Measurements from ENCODE around the gene TIGD4. TPM values are rescaled to one million over a fixed set of nuclear protein-coding genes. Genes with fewer than 3 reads are reported as not detected.

Gene TIGD4
- 4.8 TPM for total RNA-seq

- peak; percentile 98 for DNase-seq
These were observed at the start of gene TIGD4, which contains the start of gene ARFIP1 for GRCh38 chr4:152779513-152780266. Gene TIGD4, minus strand, starts transcription at chr4:152779730. Its CDS starts 8,726 bp downstream, at chr4:152771004. Gene ARFIP1, plus strand, starts transcription at chr4:152779954. Its CDS starts 49,680 bp downstream, at chr4:152829634.

DNA sequence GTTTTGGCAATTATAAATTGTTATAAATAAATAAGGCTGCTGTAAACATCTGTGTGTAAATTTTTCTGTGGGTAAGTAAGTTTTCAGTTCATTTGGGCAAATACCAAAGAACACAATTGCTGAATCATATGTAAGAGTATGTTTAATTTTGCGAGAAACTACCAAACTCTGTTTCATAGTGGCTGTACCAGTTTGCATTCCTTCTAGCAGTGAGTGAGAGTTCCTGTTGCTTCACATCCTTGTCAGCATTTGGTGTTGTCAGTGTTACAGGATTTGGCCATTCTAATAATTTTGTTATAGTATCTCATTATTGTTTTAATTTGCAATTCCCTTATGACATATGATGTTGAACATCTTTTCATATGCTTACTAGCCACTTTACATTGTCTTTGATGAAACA is 48.6 kb upstream of the TIGD4 start:
- no peak for DNase-seq

DNA sequence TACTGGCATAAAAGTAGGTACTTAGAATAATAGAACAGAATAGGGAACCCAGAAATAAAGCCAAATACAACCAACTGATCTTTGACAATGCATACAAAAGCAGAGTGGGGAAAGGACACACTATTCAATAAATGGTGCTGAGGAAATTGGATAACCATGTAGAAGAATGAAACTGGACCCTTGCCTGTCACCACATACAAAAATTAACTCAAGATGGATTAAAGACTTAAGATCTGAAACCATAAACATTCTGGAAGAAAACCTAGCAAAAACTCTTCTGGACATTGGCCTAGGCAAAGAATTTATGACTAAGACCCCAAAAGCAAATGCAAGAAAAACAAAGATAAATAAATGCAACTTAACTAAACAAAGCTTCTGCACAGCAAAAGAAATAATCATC is 45.8 kb upstream of the TIGD4 start:
- no peak for DNase-seq

DNA sequence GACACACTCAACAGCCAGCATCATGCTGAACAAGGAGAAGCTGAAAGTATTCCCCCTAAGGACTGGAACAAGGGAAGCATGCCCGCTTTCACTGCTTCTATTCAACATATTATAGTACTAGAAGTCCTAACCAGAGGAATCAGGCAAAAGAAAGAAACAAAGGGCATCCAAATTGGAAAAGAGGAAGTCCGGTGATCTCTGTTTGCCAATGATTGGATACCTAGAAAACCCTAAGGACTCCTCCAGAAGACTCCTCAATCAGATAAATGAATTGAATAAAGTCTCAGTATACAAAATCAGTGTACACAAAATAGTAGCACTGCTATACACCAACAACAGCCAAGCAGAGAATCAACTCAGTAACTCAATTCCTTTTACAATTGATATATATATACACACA is 45.0 kb upstream of the TIGD4 start:
- no peak for DNase-seq

DNA sequence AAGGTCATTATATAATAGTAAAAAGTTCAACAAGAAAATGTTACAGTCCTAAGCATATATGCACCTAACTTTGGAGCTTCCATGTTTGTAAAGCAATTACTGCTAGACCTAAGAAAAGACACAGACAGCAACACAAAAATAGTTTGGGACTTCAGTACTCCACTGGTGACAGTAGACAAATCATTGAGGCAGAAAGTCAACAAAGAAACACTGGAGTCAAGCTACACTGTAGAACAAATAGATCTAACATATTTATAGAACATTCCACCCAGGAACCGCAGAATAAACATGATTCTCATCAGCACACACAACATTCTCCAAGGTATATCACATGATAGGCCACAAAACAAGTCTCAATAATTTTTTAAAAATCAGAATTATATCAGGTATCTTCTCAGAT is 42.8 kb upstream of the TIGD4 start:
- no peak for DNase-seq

GRCh38 chr4:152820073-152820472 is 40.5 kb upstream of the TIGD4 start:
- DNase-seq = no peak

DNA sequence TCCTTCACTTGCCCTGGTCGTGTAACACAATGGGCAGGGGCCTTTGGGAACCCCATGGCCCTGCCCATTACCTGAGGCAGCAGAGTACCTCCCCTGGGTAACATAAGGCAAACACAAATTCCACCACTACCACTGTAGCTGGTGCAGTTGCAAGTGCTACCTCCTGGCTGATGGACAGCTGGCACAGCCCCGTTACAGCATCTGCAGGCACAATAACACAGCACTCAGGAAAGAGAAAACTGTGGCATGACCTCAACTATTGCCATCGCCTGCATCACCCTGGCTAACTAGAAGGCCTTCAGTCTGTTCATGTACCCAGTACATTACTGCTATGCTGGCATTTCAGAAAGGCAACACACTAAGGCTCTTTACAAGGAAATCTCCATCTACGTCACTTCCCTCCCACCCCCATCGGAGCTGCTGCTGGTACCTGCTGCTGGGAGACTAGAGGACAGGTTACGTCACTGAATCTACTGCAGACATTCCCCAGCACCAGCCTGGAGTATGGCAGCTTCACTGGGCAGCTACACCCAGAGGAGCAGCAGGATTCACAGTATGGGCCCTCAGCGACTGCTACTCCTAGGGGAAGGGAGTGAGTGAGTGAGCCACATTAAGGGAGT is 39.6 kb upstream of the TIGD4 start:
- no peak for DNase-seq

DNA sequence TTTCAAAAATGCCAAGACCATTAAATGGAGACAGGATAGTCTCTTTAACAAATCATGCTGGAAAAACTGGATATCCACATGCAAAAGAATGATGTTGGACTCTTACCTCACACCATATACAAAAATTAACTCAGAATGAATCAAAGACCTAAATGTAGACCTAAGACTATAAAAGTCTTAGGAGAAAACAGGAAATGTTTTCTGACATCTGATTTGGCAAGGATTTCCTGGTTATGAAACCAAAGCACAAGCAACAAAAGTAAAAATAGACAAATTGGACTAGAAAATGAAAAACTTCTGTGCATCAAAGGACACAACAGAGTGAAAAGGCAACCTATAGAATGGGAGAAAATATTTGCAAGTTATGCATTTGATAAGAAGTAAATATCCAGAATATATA is 37.8 kb upstream of the TIGD4 start:
- no peak for DNase-seq

- DNase-seq = no peak
These were observed 35.5 kb upstream of the TIGD4 start for GRCh38 chr4:152815078-152815477.

GRCh38 chr4:152810715-152811287 is 31.3 kb upstream of the TIGD4 start:
- DNase-seq = no peak

DNA sequence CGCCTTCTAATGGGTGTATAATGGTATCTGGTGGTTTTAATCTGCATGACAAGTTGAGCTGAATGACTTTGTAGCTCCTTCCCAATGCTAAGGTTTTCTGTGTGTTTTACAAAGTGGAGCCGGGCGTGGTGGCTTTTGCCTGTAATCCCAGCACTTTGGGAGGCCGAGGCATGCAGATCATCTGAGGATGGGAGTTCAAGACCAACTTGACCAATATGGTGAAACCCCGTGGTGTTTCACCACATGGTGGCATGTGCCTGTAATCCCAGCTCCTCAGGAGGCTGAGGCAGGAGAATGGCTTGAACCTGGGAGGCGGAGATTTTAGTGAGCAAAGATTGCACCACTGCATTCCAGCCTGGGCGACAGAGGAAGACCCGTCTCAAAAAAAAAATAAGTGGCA is 29.1 kb upstream of the TIGD4 start:
- DNase-seq = no peak

DNA sequence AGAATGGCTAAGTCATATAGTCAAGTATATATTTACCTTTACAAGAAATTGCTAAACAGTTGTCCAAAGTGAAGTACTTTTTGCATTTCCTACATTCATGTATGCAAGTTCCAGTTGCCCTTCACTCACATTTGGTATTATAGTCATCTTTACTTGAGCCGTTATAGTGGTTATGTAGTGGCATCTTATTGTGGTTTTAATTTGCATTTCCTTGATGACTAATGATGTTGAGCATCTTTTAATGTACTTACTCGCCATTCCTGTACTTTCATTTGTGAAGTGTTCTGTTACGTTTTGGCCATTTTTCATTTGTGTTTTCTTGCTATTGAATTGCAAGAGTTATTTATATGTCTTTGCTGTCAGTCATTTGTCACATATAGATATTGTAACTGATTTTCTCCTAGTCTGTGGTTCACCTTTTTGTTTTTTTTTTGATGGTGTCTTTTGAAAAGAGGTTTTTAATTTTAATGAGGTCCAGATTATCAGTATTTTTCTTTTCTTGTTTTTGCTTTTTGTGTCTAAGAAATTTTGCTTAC is 27.8 kb upstream of the TIGD4 start:
- DNase-seq = no peak

- DNase-seq = peak; percentile 24
These were observed 27.1 kb upstream of the TIGD4 start for GRCh38 chr4:152806501-152807125.

DNA sequence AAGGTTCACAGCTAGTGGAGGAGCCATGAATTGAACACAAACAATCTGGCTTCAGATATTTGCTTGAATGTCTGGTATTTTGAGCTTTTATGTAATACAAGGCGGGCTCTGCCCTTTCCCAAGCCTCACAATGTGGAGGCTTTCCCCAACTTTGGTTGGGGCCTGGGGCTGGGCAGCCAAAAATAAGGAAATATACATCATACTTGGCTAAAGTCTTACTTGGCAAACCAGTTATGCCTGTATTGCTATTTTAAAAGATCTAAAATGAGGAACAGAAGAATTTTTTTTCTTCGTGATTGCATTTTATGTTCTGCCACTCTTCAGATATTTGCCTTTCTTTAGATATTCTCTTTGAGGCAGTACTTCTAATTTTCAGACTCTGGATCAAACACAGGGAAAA is 26.3 kb upstream of the TIGD4 start:
- DNase-seq = peak; percentile 21

DNA sequence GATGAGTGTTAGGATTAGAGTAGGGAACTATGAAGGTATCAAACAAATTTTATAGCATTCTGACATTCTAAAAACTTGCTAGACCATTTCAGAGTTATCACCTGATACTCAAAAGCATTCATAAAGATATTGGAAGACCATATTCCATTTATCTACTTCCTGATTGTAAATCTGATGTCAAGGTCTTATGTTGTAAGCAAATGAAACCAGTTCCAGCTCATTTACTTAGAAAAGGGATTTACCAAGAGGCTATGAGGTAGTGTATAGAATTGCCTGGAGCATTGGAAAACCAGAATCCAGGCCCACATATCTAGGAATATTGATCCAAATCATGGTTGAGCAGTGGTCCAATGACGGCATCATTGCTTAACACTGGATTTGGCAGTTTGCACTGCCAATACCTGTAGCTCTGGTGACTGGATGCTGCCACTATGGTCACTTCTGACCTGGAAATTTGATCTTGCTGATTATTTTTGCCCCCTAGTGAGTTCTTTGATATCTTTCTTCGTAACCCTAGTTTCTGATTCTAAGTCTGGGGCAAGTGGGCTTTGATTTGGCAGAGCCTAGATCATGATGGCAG is 25.6 kb upstream of the TIGD4 start:
- no peak for DNase-seq

- peak; percentile 30 for DNase-seq
These were observed 24.0 kb upstream of the TIGD4 start for GRCh38 chr4:152803541-152803940.

DNA sequence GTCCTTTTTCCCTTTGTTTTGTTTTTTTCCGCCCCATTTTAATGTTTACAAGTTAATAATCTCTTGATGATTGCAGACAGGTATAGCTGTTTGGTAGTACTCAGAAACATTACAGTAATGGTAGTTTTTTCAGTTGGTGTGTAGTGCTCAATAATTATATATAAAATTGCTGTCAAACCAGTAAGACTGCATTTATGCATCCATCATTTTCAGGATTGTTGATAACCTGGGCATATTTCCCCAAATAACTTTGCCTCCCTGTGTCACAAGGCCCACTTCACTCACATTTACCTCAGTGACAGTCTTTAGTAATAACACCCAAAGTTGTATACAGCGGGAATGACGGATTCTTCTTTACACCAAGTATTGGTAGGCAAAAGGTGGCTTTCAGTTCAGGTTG is 16.4 kb upstream of the TIGD4 start:
- DNase-seq = no peak

- no peak for DNase-seq
These were observed 7.1 kb upstream of the TIGD4 start for GRCh38 chr4:152786627-152787026.

DNA sequence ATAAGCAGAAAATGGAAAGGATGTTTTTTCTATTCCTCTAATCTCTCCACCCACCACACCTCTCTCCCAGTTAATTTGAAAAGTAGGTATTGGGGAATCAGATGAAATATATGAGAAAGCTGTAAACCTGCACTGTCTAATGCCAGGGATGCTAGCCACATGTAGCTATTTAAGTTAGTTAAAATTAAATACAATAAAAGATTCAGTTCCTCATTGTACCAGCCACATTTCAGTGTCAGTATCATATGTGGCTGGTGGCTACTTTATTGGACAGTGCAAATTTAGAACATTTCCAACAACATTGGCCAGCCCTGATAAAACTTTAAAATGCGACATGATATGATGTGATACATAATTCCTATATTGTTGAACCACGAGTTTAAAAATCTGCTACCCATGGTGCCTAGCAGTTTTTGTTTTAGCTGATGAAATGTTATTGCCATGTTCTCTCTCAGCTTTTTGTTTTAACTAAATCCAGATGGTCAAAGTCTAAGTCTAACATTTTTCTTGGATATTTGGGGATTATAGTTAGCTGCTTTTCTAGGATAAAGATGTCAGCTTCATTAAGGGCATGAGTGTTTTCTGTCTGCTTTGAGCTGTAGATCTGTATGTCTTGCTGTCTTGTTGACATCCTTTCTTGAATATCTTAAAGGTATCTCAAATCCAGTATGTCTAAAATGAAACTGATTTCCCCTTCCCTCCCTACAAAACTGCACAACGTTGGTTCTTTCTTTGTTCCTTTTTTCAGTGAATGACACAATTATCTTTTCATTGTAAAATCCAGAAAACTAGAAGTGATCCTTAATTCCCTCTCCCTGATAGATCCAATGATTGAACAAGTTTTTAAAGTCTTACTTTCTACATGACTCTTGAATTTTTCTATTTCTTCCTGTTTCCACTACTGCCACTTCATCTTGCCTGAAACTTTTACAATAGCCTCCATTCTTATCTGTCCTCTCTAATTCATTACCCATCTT is 6.4 kb upstream of the TIGD4 start:
- DNase-seq = no peak

GRCh38 chr4:152784490-152785350 is 5.2 kb upstream of the TIGD4 start:
- DNase-seq = no peak

Measured in tongue (tissue), 2 donors.